Raji (cell line): ENCODE measurements around the gene CHRNB1.
A peak's percentile ranks its signal among the peaks of the same experiment; 100 is the strongest.

ENCODE experiments used
- POLR2A ChIP-seq: IDR thresholded peaks from 2 replicates; pipeline ENCODE4 v1.6.1; 2011; ENCODE audit warnings: low read depth, low read length, control low read depth; ENCODE audit not compliant: insufficient read depth

Gene CHRNB1

GRCh38 chr17:7440113-7440833, 4.6 kb upstream of the CHRNB1 start:
- peak; percentile 28; the same call in 1 of the 2 replicates for TF ChIP-seq POLR2A

- peak; percentile 23; the same call in 1 of the 2 replicates for TF ChIP-seq POLR2A
These were observed 4.0 kb upstream of the CHRNB1 start for GRCh38 chr17:7440834-7441195.

- no peak for TF ChIP-seq POLR2A
These were observed 3.6 kb upstream of the CHRNB1 start for GRCh38 chr17:7441266-7441665.

GRCh38 chr17:7442142-7442541, 2.7 kb upstream of the CHRNB1 start:
- TF ChIP-seq POLR2A = no peak

- no peak for TF ChIP-seq POLR2A
These were observed 1.1 kb upstream of the CHRNB1 start for GRCh38 chr17:7443499-7444485.

- TF ChIP-seq POLR2A = no peak
These were observed 733 bp downstream of the CHRNB1 start for GRCh38 chr17:7445619-7445968.

- TF ChIP-seq POLR2A = no peak
These were observed 3.6 kb downstream of the CHRNB1 start for GRCh38 chr17:7448461-7448860.

GRCh38 chr17:7459961-7460545, 15.2 kb downstream of the CHRNB1 start:
- TF ChIP-seq POLR2A = no peak

GRCh38 chr17:7460850-7461660, 16.2 kb downstream of the CHRNB1 start:
- TF ChIP-seq POLR2A = no peak

- no peak for TF ChIP-seq POLR2A
These were observed 17.9 kb downstream of the CHRNB1 start for GRCh38 chr17:7462474-7463371.

- no peak for TF ChIP-seq POLR2A
These were observed 18.5 kb downstream of the CHRNB1 start for GRCh38 chr17:7463372-7463846.

- TF ChIP-seq POLR2A = no peak
These were observed 19.2 kb downstream of the CHRNB1 start for GRCh38 chr17:7464081-7464480.

GRCh38 chr17:7465597-7466275, 20.9 kb downstream of the CHRNB1 start:
- no peak for TF ChIP-seq POLR2A
